Measurements from ENCODE around the gene TNNT2. TPM values are rescaled to one million over a fixed set of nuclear protein-coding genes. Genes with fewer than 3 reads are reported as not detected.
A peak's percentile ranks its signal among the peaks of the same experiment; 100 is the strongest.

The TNNT2 gene
- total and polyA plus RNA-seq, 2 of the 8 experiments (the other 6 are each of a cell fraction or from before 2014, with no cell fraction given): 3.1 to 21.0 TPM

DNA sequence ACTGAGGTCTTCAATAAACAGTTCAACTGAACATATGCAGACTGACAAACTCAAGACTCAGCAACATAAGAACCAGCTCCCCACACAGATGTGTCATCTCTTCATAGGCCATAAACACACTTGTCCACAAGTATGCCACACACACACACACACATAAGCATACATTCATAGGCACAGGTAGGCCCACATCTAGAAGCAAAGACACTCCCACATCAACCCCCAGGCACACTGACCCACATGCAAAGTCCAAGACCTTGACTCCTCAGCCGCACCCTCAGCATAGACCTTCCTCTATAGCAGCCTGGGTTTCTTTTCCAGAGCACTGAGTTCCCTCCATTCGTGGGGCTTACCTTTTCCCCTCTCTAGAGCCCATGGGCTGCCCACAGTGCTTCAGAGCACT is 20.2 kb upstream of the TNNT2 start:
- H3K27me3 ChIP-seq (replicated peaks in 1 of 4; ENCODE audit: control insufficient read depth in 3 of 4, extremely low read depth in 1 of 4, insufficient read depth in 3 of 4, low read length in 3 of 4): peaks cover 0 to 12% (median 2%) of the 10 kb centered on the region in 4 experiments; a peak in 5 of 7 replicates
- no peak overlapping the region for H3K9ac ChIP-seq (replicated peaks in 1 of 4; ENCODE audit: extremely low read depth in 1 of 4, low read depth in 3 of 4, low read length in 3 of 4)
- no peak overlapping the region for H3K4me3 ChIP-seq (ENCODE audit: extremely low read depth in 1 of 4, insufficient read depth in 2 of 4, low read depth in 3 of 4, low read length in 4 of 4)
- H3K79me1 ChIP-seq (ENCODE audit: low read depth, low read length): peaks cover 2% of the 10 kb centered on the region
- no peak overlapping the region for H3K27ac ChIP-seq (ENCODE audit: low read depth, low read length)
- 0 out of 2 replicates have a peak overlapping the region, but pooled peaks have one; percentile 31 for H2BK12ac ChIP-seq (ENCODE audit: low read depth, low read length)
- H4K8ac ChIP-seq (ENCODE audit: extremely low read depth, insufficient read depth, low read length): no peak overlapping the region
- no peak overlapping the region for H3K18ac ChIP-seq (ENCODE audit: extremely low read depth, low read length)
- H4K20me1 ChIP-seq (replicated peaks in 1 of 2; ENCODE audit: control insufficient read depth in 1 of 2, insufficient read depth in 2 of 2, low read length in 2 of 2): peaks cover 0 to 3% of the 10 kb centered on the region in 2 experiments
- H2BK5ac ChIP-seq (ENCODE audit: low read depth, low read length): no peak overlapping the region
- ChIA-PET POLR2A (ENCODE audit: partially characterized antibody) (interaction anchor here (1.0 to 3.1 kb wide), 4 partner anchors 9 to 22 kb away, joined by 4 to 18 read pairs (median 5); no protein-coding TSS in a partner anchor), CTCF (ENCODE audit: partially characterized antibody) (interaction anchor here (0.6 to 15.3 kb wide), 8 partner anchors 9 to 396 kb away, joined by 3 to 268 read pairs (median 6); partner anchors contain the start of gene TNNT2)
- no peaks in the 10 kb centered on the region for H3K9me3 ChIP-seq (ENCODE audit: insufficient read depth in 2 of 2, low read depth in 1 of 2, low read length in 1 of 2)
- no peak for TF ChIP-seq CBX8 (IDR thresholded peaks at IDR 0.05; ENCODE audit: borderline replicate concordance, low read depth, low read length)
- TF ChIP-seq TBP (IDR thresholded peaks at IDR 0.05; ENCODE audit: low read depth, low read length): no peak
- TF ChIP-seq SRF (IDR thresholded peaks at IDR 0.05; ENCODE audit: low read depth, low read length): no peak
- TF ChIP-seq RXRA (IDR thresholded peaks at IDR 0.05; ENCODE audit: insufficient read depth, low read depth, low read length): no peak
- no peak for TF ChIP-seq CEBPB (IDR thresholded peaks at IDR 0.05; ENCODE audit: low read depth, low read length)
- TF ChIP-seq RBBP5 (IDR thresholded peaks at IDR 0.05; ENCODE audit: borderline replicate concordance, low read depth, low read length): no peak
- TF ChIP-seq KDM1A (IDR thresholded peaks at IDR 0.05; ENCODE audit: borderline replicate concordance, low read length): no peak
- TF ChIP-seq, protein P1, sequence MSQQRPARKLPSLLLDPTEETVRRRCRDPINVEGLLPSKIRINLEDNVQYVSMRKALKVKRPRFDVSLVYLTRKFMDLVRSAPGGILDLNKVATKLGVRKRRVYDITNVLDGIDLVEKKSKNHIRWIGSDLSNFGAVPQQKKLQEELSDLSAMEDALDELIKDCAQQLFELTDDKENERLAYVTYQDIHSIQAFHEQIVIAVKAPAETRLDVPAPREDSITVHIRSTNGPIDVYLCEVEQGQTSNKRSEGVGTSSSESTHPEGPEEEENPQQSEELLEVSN (IDR thresholded peaks at IDR 0.05): no peak
- H3K36me3 ChIP-seq (ENCODE audit: control insufficient read depth in 2 of 4, insufficient read depth in 4 of 4, low read length in 3 of 4): no peaks in the 10 kb centered on the region
- H2BK120ac ChIP-seq (replicated peaks; ENCODE audit: low read depth, low read length): no peak overlapping the region
- H2BK15ac ChIP-seq (ENCODE audit: low read length): 0 out of 2 replicates have a peak overlapping the region, but pooled peaks have one; percentile 11
- H4K5ac ChIP-seq (ENCODE audit: insufficient read length, low read depth, low read length): no peak overlapping the region
- H3K56ac ChIP-seq (replicated peaks; ENCODE audit: insufficient read length, low read depth, low read length): no peak overlapping the region
- peaks cover 0 to 3% of the 10 kb centered on the region in 2 experiments; a peak in 1 of 4 replicates for H3K79me2 ChIP-seq (ENCODE audit: control insufficient read depth in 1 of 2, insufficient read depth in 2 of 2, low read length in 2 of 2)
- no peak overlapping the region for H2AFZ ChIP-seq (ENCODE audit: low read length)
- DNase-seq (ENCODE audit: low read depth in 1 of 2, low spot score in 2 of 2) (no peak), FAIRE-seq (no peak)
- no peak overlapping the region for H3K23ac ChIP-seq (ENCODE audit: insufficient read length)
- no peak overlapping the region for H2BK20ac ChIP-seq (ENCODE audit: low read length)
- H3K4ac ChIP-seq (replicated peaks; ENCODE audit: insufficient read length, low read depth, low read length): no peak overlapping the region
- peak overlapping the region in 1 of 2 experiments; percentile 80; a peak in 3 of 4 replicates for H3K4me2 ChIP-seq (ENCODE audit: insufficient read depth in 1 of 2, low read depth in 2 of 2, low read length in 2 of 2)
- peaks cover 7 to 30% (median 19%) of the 10 kb centered on the region in 4 experiments for H3K4me1 ChIP-seq (replicated peaks in 1 of 4; ENCODE audit: control insufficient read depth in 3 of 4, insufficient read depth in 4 of 4, low read length in 3 of 4)
- 90% methylated on average over 1 of the region's 2 CpGs; no CpG with 5 or more reads in 1 of the 2 experiments for WGBS, 2 experiments (ENCODE audit: extremely low coverage in 1 of 2, insufficient coverage in 1 of 2, insufficient read length in 1 of 2, insufficient replicate concordance in 2 of 2, low coverage in 1 of 2, low lambda C conversion rate in 2 of 2, missing lambda C conversion rate in 1 of 2)
- no peak overlapping the region for H4K91ac ChIP-seq (replicated peaks; ENCODE audit: insufficient read length, low read length)
- H2AK5ac ChIP-seq (ENCODE audit: low read depth, low read length): 0 out of 2 replicates have a peak overlapping the region, but pooled peaks have one; percentile 42
- H3K23me2 ChIP-seq (ENCODE audit: low read depth, low read length): peaks cover 5% of the 10 kb centered on the region; the same call in 1 of the 2 replicates
- H3K14ac ChIP-seq (ENCODE audit: insufficient read length): no peak overlapping the region

Measured in H1 (cell line).